ENCODE measurements around the gene PFKFB1.
"Not testable (repeated sequence)": the region's sequence is repeated elsewhere in the genome, so short reads cannot be mapped to it uniquely, and the experiment has no call there.

The PFKFB1 gene

GRCh38 chrX:54994668-54995351, 822 bp upstream of the PFKFB1 start:
- no peak overlapping the region for H3K27ac ChIP-seq (ENCODE audit: insufficient read depth, low read length, poor library complexity, severe bottlenecking)
- H3K9me3 ChIP-seq (ENCODE audit: control insufficient read depth, low read length) = no peaks in the 10 kb centered on the region
- no peaks in the 10 kb centered on the region for H3K27me3 ChIP-seq (replicated peaks; ENCODE audit: control insufficient read depth, insufficient read depth, low read length, poor library complexity, severe bottlenecking)
- no peaks in the 10 kb centered on the region for H3K4me1 ChIP-seq (ENCODE audit: control insufficient read depth, insufficient read depth, low read length, poor library complexity, severe bottlenecking)
- no peak overlapping the region for H3K4me3 ChIP-seq (ENCODE audit: insufficient read depth, low read depth, low read length, poor library complexity, severe bottlenecking)
- H3K36me3 ChIP-seq (ENCODE audit: control insufficient read depth, insufficient read depth, low read length) = no peaks in the 10 kb centered on the region
- DNase-seq = no peak

- no peaks in the 10 kb centered on the region for H3K36me3 ChIP-seq (ENCODE audit: control insufficient read depth, insufficient read depth, low read length)
- DNase-seq = no peak
- no peaks in the 10 kb centered on the region for H3K4me1 ChIP-seq (ENCODE audit: control insufficient read depth, insufficient read depth, low read length, poor library complexity, severe bottlenecking)
- H3K27ac ChIP-seq (ENCODE audit: insufficient read depth, low read length, poor library complexity, severe bottlenecking) = no peak overlapping the region
- no peak overlapping the region for H3K4me3 ChIP-seq (ENCODE audit: insufficient read depth, low read depth, low read length, poor library complexity, severe bottlenecking)
- no peaks in the 10 kb centered on the region for H3K9me3 ChIP-seq (ENCODE audit: control insufficient read depth, low read length)
- no peaks in the 10 kb centered on the region for H3K27me3 ChIP-seq (replicated peaks; ENCODE audit: control insufficient read depth, insufficient read depth, low read length, poor library complexity, severe bottlenecking)
These were observed 921 bp downstream of the PFKFB1 start for GRCh38 chrX:54992911-54993622.

- Histone ChIP-seq H3K27me3 (replicated peaks; ENCODE audit: control insufficient read depth, insufficient read depth, low read length, poor library complexity, severe bottlenecking) (no peaks in the 10 kb centered on the region), H3K4me3 (ENCODE audit: insufficient read depth, low read depth, low read length, poor library complexity, severe bottlenecking) (no peak overlapping the region), H3K9me3 (ENCODE audit: control insufficient read depth, low read length) (no peaks in the 10 kb centered on the region), H3K27ac (ENCODE audit: insufficient read depth, low read length, poor library complexity, severe bottlenecking) (no peak overlapping the region), H3K36me3 (ENCODE audit: control insufficient read depth, insufficient read depth, low read length) (no peaks in the 10 kb centered on the region), H3K4me1 (ENCODE audit: control insufficient read depth, insufficient read depth, low read length, poor library complexity, severe bottlenecking) (no peaks in the 10 kb centered on the region)
- DNase-seq = no peak
These were observed 2.3 kb downstream of the PFKFB1 start for GRCh38 chrX:54991706-54992105.

- not testable (repeated sequence) for DNase-seq; H3K27me3 ChIP-seq (replicated peaks; ENCODE audit: control insufficient read depth, insufficient read depth, low read length, poor library complexity, severe bottlenecking); H3K4me3 ChIP-seq (ENCODE audit: insufficient read depth, low read depth, low read length, poor library complexity, severe bottlenecking); H3K4me1 ChIP-seq (ENCODE audit: control insufficient read depth, insufficient read depth, low read length, poor library complexity, severe bottlenecking); H3K27ac ChIP-seq (ENCODE audit: insufficient read depth, low read length, poor library complexity, severe bottlenecking); H3K9me3 ChIP-seq (ENCODE audit: control insufficient read depth, low read length); H3K36me3 ChIP-seq (ENCODE audit: control insufficient read depth, insufficient read depth, low read length)
These were observed 10.7 kb downstream of the PFKFB1 start for GRCh38 chrX:54983306-54983705.

GRCh38 chrX:54980334-54980733, 13.7 kb downstream of the PFKFB1 start:
- DNase-seq = no peak
- Histone ChIP-seq H3K27ac (ENCODE audit: insufficient read depth, low read length, poor library complexity, severe bottlenecking) (no peak overlapping the region), H3K9me3 (ENCODE audit: control insufficient read depth, low read length) (no peaks in the 10 kb centered on the region), H3K4me3 (ENCODE audit: insufficient read depth, low read depth, low read length, poor library complexity, severe bottlenecking) (no peak overlapping the region), H3K27me3 (replicated peaks; ENCODE audit: control insufficient read depth, insufficient read depth, low read length, poor library complexity, severe bottlenecking) (no peaks in the 10 kb centered on the region), H3K4me1 (ENCODE audit: control insufficient read depth, insufficient read depth, low read length, poor library complexity, severe bottlenecking) (no peaks in the 10 kb centered on the region), H3K36me3 (ENCODE audit: control insufficient read depth, insufficient read depth, low read length) (no peaks in the 10 kb centered on the region)

GRCh38 chrX:54979432-54979831, 14.6 kb downstream of the PFKFB1 start:
- Histone ChIP-seq H3K4me1 (ENCODE audit: control insufficient read depth, insufficient read depth, low read length, poor library complexity, severe bottlenecking) (no peaks in the 10 kb centered on the region), H3K9me3 (ENCODE audit: control insufficient read depth, low read length) (no peaks in the 10 kb centered on the region), H3K36me3 (ENCODE audit: control insufficient read depth, insufficient read depth, low read length) (no peaks in the 10 kb centered on the region), H3K27me3 (replicated peaks; ENCODE audit: control insufficient read depth, insufficient read depth, low read length, poor library complexity, severe bottlenecking) (no peaks in the 10 kb centered on the region), H3K4me3 (ENCODE audit: insufficient read depth, low read depth, low read length, poor library complexity, severe bottlenecking) (no peak overlapping the region), H3K27ac (ENCODE audit: insufficient read depth, low read length, poor library complexity, severe bottlenecking) (no peak overlapping the region)
- no peak for DNase-seq

GRCh38 chrX:54978448-54978847, 15.5 kb downstream of the PFKFB1 start:
- no peak for DNase-seq
- Histone ChIP-seq H3K36me3 (ENCODE audit: control insufficient read depth, insufficient read depth, low read length) (no peaks in the 10 kb centered on the region), H3K27ac (ENCODE audit: insufficient read depth, low read length, poor library complexity, severe bottlenecking) (no peak overlapping the region), H3K4me1 (ENCODE audit: control insufficient read depth, insufficient read depth, low read length, poor library complexity, severe bottlenecking) (no peaks in the 10 kb centered on the region), H3K27me3 (replicated peaks; ENCODE audit: control insufficient read depth, insufficient read depth, low read length, poor library complexity, severe bottlenecking) (no peaks in the 10 kb centered on the region), H3K4me3 (ENCODE audit: insufficient read depth, low read depth, low read length, poor library complexity, severe bottlenecking) (no peak overlapping the region), H3K9me3 (ENCODE audit: control insufficient read depth, low read length) (no peaks in the 10 kb centered on the region)

- no peaks in the 10 kb centered on the region for H3K36me3 ChIP-seq (ENCODE audit: control insufficient read depth, insufficient read depth, low read length)
- no peaks in the 10 kb centered on the region for H3K9me3 ChIP-seq (ENCODE audit: control insufficient read depth, low read length)
- H3K4me1 ChIP-seq (ENCODE audit: control insufficient read depth, insufficient read depth, low read length, poor library complexity, severe bottlenecking) = no peaks in the 10 kb centered on the region
- no peak overlapping the region for H3K27ac ChIP-seq (ENCODE audit: insufficient read depth, low read length, poor library complexity, severe bottlenecking)
- H3K27me3 ChIP-seq (replicated peaks; ENCODE audit: control insufficient read depth, insufficient read depth, low read length, poor library complexity, severe bottlenecking) = no peaks in the 10 kb centered on the region
- H3K4me3 ChIP-seq (ENCODE audit: insufficient read depth, low read depth, low read length, poor library complexity, severe bottlenecking) = no peak overlapping the region
- DNase-seq = no peak
These were observed 16.6 kb downstream of the PFKFB1 start for GRCh38 chrX:54977387-54977786.

GRCh38 chrX:54964766-54965497, 29.1 kb downstream of the PFKFB1 start:
- no peaks in the 10 kb centered on the region for H3K9me3 ChIP-seq (ENCODE audit: control insufficient read depth, low read length)
- no peak overlapping the region for H3K4me3 ChIP-seq (ENCODE audit: insufficient read depth, low read depth, low read length, poor library complexity, severe bottlenecking)
- no peaks in the 10 kb centered on the region for H3K27me3 ChIP-seq (replicated peaks; ENCODE audit: control insufficient read depth, insufficient read depth, low read length, poor library complexity, severe bottlenecking)
- no peaks in the 10 kb centered on the region for H3K4me1 ChIP-seq (ENCODE audit: control insufficient read depth, insufficient read depth, low read length, poor library complexity, severe bottlenecking)
- no peak overlapping the region for H3K27ac ChIP-seq (ENCODE audit: insufficient read depth, low read length, poor library complexity, severe bottlenecking)
- H3K36me3 ChIP-seq (ENCODE audit: control insufficient read depth, insufficient read depth, low read length) = no peaks in the 10 kb centered on the region
- no peak for DNase-seq

- Histone ChIP-seq H3K27me3 (replicated peaks; ENCODE audit: control insufficient read depth, insufficient read depth, low read length, poor library complexity, severe bottlenecking) (no peaks in the 10 kb centered on the region), H3K27ac (ENCODE audit: insufficient read depth, low read length, poor library complexity, severe bottlenecking) (no peak overlapping the region), H3K4me1 (ENCODE audit: control insufficient read depth, insufficient read depth, low read length, poor library complexity, severe bottlenecking) (no peaks in the 10 kb centered on the region), H3K9me3 (ENCODE audit: control insufficient read depth, low read length) (no peaks in the 10 kb centered on the region), H3K36me3 (ENCODE audit: control insufficient read depth, insufficient read depth, low read length) (no peaks in the 10 kb centered on the region), H3K4me3 (ENCODE audit: insufficient read depth, low read depth, low read length, poor library complexity, severe bottlenecking) (no peak overlapping the region)
- no peak for DNase-seq
These were observed 32.2 kb downstream of the PFKFB1 start for GRCh38 chrX:54961750-54962149.
